ENCODE measurements around the gene TBC1D21. TPM values are rescaled to one million over a fixed set of nuclear protein-coding genes. Genes with fewer than 3 reads are reported as not detected.
"Not testable (repeated sequence)": the region's sequence is repeated elsewhere in the genome, so short reads cannot be mapped to it uniquely, and the experiment has no call there.

The TBC1D21 gene
- total RNA-seq, 1 experiment from 2014 or later, result not detected

DNA sequence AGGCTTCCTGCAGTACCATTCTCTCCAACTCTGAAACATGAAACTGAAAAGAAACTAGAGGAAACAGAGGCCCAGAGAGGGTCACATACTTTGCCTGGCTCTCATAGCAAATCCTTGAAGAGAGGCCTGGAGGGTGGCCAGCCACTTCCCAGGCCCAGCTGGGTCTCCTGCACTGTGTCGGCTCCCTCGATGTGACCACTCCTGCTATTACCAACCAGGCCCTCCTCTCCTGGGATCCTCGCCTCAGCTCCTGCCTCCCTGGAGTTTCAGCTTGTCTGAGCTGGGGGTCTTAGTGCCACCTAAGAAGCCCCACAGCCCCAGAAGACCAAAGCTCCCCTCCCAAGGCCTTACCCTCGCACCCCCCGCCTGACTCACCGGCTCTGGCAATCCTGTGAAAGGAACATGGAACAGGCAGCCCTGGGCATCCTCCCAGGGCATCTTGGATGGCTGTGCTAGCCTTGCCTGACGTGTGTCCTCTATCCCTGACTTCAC lies 57.5 kb downstream of the TBC1D21 start:
- Histone ChIP-seq H3K36me3 (replicated peaks; ENCODE audit: control insufficient read depth, insufficient read depth, low read length) (no peaks in the 10 kb centered on the region), H3K27me3 (ENCODE audit: control insufficient read depth, insufficient read depth, low read length) (peaks cover 6% of the 10 kb centered on the region; the same call in 1 of the 2 replicates), H3K4me3 (ENCODE audit: insufficient read depth, low read depth, low read length) (no peak overlapping the region)
- DNase-seq, result no peak

DNA sequence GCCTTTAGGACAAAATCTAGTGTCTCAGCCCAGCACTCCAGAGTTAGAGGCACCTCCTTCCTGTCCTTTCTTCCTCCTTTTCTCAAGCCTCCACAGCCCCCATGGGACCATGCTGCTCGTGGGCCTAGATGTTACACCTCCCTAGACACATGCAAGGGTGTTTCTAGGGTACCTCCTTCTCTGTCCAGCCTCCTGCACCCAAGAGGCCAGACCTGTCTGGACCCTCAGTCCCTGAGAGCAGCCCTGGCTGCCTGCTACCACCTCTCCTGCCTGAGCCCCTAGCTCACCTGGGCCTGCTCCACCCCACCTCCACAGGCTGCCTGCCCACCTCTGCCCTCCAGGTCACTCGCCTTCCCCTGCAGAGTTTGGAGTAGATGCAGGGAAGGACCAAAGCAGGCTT lies 58.1 kb downstream of the TBC1D21 start:
- Histone ChIP-seq H3K36me3 (replicated peaks; ENCODE audit: control insufficient read depth, insufficient read depth, low read length) (no peaks in the 10 kb centered on the region), H3K4me3 (ENCODE audit: insufficient read depth, low read depth, low read length) (no peak overlapping the region), H3K27me3 (ENCODE audit: control insufficient read depth, insufficient read depth, low read length) (peaks cover 6% of the 10 kb centered on the region; the same call in 1 of the 2 replicates)
- DNase-seq, result no peak

DNA sequence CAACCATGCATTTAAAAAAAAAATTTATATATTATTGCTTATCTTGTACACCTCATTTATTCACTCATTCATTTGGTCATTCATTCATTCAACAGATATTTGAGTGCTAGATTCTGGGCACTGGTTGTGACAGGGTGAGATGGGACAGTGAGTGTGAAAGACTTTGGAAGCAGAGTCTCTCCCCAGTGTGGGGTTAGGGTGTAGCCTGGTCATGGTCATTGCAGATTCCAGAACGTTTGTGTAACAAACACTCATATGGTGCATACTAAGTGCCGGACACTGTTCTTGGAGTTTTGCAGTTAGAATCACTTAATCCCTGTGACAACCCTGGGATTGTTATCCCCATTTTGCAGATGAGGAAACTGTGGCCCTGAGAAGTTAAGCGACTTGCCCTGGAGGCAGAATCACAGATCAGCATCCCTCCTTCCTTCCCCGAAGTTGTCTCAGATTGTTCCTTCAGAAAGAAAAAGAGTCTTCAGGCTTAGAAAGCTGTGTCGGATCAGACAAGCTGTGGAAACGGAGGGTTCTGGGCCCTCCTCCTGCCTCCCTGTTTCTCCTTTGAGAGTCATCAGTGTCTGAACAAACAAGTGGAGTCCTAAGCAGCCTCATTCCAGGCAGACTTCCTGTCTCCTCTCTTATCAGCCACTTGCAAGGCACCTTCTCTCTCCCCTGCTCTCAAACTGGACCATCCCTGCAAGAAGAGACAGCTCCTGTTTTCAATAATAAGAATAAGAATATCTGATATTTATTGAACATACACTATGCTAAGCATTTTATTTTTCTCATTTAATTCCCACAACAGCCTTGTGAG lies 59.2 kb downstream of the TBC1D21 start:
- no peak for DNase-seq
- Histone ChIP-seq H3K36me3 (replicated peaks; ENCODE audit: control insufficient read depth, insufficient read depth, low read length) (no peaks in the 10 kb centered on the region), H3K27me3 (ENCODE audit: control insufficient read depth, insufficient read depth, low read length) (no peaks in the 10 kb centered on the region), H3K4me3 (ENCODE audit: insufficient read depth, low read depth, low read length) (no peak overlapping the region)

DNA sequence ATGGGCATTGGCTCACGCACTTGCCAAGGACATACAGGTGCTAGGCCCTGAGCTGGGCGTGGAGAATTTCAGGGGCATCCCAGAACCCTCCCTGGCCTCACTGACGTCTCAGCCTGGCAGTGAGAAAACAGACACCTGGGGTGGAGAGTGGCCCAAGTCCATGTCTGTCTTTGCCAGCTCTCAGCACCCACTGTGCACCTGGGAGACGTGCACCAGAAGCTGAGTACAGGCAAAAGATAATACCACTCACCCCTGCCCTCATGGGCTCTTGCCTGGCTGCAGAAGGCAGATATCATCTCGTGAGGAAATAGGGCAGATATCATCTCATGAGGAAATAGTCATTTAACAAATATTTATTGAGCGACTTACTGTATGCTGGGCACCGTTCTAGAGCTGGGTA lies 60.9 kb downstream of the TBC1D21 start:
- no peaks in the 10 kb centered on the region for H3K27me3 ChIP-seq (ENCODE audit: control insufficient read depth, insufficient read depth, low read length)
- H3K36me3 ChIP-seq (replicated peaks; ENCODE audit: control insufficient read depth, insufficient read depth, low read length), result no peaks in the 10 kb centered on the region
- H3K4me3 ChIP-seq (ENCODE audit: insufficient read depth, low read depth, low read length), result no peak overlapping the region
- no peak for DNase-seq

DNA sequence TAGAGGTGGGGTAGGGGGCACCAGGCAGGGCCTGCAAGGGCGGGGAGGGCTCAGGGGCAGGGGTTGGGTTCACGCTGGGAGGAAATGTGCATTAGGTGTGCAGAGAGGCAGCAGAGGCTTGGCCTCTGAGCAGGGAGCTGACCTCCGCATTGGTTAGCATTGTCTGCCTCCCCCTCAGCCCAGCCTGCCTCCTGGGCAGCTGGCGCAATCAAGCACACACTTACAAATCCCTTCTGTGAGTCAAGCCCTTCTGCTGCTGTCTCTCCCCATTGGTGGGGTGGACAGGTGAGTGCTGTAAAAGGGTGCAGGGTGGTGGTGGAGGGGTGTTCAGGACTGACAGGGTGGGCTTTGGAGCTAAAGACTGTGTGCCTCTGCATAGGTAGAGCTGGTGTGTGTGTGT lies 62.2 kb downstream of the TBC1D21 start:
- no peaks in the 10 kb centered on the region for H3K36me3 ChIP-seq (replicated peaks; ENCODE audit: control insufficient read depth, insufficient read depth, low read length)
- H3K27me3 ChIP-seq (ENCODE audit: control insufficient read depth, insufficient read depth, low read length), result no peaks in the 10 kb centered on the region
- peak; percentile 79 for DNase-seq
- H3K4me3 ChIP-seq (ENCODE audit: insufficient read depth, low read depth, low read length), result no peak overlapping the region

DNA sequence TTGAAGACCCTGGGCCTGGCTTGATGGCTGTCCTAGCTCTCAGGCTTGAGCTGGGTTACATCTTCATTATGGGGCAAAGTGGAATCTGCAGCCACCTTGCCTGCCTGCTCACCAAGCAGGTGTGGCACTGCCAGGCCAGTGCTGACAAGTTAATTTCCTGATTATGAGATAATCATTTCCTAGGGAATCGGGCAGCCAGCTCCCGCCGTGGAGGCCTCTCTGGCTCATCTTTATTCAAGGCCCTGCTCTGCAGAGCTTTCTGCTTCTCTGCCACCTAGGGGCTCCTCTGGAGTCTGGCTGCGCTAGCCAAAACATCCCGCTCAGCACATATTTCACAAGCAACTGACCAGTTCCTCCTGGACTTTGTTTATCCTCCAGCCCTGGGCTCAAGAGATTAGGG lies 62.8 kb downstream of the TBC1D21 start:
- H3K36me3 ChIP-seq (replicated peaks; ENCODE audit: control insufficient read depth, insufficient read depth, low read length), result no peaks in the 10 kb centered on the region
- no peak overlapping the region for H3K4me3 ChIP-seq (ENCODE audit: insufficient read depth, low read depth, low read length)
- H3K27me3 ChIP-seq (ENCODE audit: control insufficient read depth, insufficient read depth, low read length), result no peaks in the 10 kb centered on the region
- DNase-seq, result peak; percentile 84

DNA sequence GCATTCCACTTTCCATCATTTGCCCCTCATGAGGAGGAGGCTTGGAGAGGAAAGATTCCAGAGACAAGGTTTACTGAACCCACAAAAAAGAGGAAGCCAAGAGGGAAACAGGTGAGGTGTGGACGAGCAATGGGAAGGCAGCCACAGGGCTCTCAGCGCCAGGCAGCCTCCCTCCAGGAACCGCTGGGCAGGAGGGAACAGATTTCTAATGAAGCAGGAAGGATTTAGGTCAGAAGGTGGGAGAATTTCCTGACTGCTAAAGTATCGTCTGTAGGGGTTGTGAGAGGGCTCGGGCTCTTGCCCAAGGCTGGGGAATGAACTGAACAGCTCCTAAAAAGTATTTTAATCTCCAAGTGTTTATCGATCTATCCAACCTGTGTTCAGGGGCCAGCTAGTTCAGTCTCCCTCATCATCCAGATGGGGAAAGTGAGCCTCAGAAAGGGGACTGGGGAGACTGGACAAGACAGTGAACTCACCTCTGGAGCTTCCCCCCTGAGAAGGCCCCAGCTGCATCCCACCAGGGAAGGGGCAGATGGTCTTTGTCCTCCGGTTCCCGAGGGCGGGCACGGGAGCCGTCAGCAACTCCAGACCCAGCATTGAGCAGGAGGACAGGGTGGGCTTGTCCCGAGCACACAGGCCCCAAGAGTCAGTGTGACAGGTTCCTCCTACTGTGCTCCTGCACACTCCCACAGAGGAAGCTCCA lies 63.4 kb downstream of the TBC1D21 start:
- H3K4me3 ChIP-seq (ENCODE audit: insufficient read depth, low read depth, low read length), result no peak overlapping the region
- H3K27me3 ChIP-seq (ENCODE audit: control insufficient read depth, insufficient read depth, low read length), result no peaks in the 10 kb centered on the region
- no peaks in the 10 kb centered on the region for H3K36me3 ChIP-seq (replicated peaks; ENCODE audit: control insufficient read depth, insufficient read depth, low read length)
- peak; percentile 32 for DNase-seq

DNA sequence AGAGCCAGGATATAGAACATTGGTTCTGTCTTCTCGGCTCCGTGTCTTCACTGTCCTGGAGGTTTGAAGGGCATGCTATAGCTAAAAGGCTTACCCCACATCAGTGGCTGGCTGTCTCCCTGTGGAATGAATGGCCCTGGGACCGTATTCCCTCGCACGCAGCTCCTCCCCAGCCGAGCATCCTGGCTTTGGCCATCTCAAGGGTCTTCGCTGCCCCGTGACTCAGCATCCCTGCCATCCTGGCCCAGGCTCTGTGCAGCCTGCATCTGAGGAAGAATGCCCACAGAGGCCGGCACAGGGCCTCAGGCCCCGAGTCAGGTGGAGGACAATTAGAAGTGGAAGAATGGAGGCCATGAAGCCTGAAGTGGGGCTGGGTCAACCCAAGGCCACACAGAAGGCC lies 63.9 kb downstream of the TBC1D21 start:
- Histone ChIP-seq H3K4me3 (ENCODE audit: insufficient read depth, low read depth, low read length) (no peak overlapping the region), H3K27me3 (ENCODE audit: control insufficient read depth, insufficient read depth, low read length) (no peaks in the 10 kb centered on the region), H3K36me3 (replicated peaks; ENCODE audit: control insufficient read depth, insufficient read depth, low read length) (no peaks in the 10 kb centered on the region)
- DNase-seq, result no peak

DNA sequence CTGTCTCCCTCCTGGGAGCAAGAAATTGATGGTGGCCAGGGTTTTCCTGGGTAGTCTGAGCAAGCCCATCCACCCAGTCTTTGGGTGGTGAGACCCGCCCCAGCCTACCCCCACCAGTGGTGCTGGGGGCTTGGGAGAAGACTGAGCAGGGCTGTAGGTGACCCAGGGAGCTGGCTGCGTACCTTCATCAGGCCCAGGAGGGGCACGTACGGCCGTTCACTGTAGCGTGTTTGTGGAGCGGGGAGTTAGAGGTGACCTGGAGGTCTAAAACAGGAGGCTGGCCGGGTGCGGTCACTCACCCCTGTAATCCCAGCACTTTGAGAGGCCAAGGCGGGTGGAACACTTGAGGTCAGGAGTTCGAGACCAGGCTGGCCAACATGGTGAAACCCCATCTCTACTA lies 64.4 kb downstream of the TBC1D21 start:
- Histone ChIP-seq H3K4me3 (ENCODE audit: insufficient read depth, low read depth, low read length) (no peak overlapping the region), H3K36me3 (replicated peaks; ENCODE audit: control insufficient read depth, insufficient read depth, low read length) (no peaks in the 10 kb centered on the region), H3K27me3 (ENCODE audit: control insufficient read depth, insufficient read depth, low read length) (no peaks in the 10 kb centered on the region)
- no peak for DNase-seq

DNA sequence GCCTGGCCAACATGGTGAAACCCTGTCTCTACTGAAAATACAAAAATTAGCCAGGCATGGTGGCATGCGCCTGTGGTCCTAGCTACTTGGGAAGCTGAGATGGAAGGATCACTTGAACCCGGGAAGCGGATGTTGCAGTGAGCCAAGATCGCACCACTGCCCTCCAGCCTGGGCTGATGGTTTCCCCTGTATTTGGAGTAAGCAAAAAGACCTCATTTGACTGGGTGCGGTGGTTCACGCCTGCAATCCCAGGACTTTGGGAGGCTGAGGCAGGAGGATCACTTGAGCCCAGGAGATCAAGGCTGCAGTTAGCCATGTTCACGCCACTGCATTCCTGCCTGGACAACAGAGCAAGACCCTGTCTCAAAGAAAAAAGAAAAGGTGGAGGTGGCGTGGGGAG lies 65.2 kb downstream of the TBC1D21 start:
- not testable (repeated sequence) for DNase-seq; H3K27me3 ChIP-seq (ENCODE audit: control insufficient read depth, insufficient read depth, low read length); H3K4me3 ChIP-seq (ENCODE audit: insufficient read depth, low read depth, low read length); H3K36me3 ChIP-seq (replicated peaks; ENCODE audit: control insufficient read depth, insufficient read depth, low read length)

Other genes starting within 250 kb of the TBC1D21 start
- gene NPTN, start 240.2 kb upstream of the TBC1D21 start, total RNA-seq (2014; rRNA removed; shearing (Covaris generic)), result 72.9 and 85.4 TPM in 2 replicates
- gene CD276, start 189.2 kb upstream of the TBC1D21 start, total RNA-seq (2014; rRNA removed; shearing (Covaris generic)), result 127 and 136 TPM in 2 replicates
- 4.5 and 5.1 TPM in 2 replicates for gene INSYN1, start 120.2 kb upstream of the TBC1D21 start, total RNA-seq (2014; rRNA removed; shearing (Covaris generic))
- 11.8 and 18.4 TPM in 2 replicates for gene LOXL1, start 52.9 kb downstream of the TBC1D21 start, total RNA-seq (2014; rRNA removed; shearing (Covaris generic))
- gene STOML1, start 118.7 kb downstream of the TBC1D21 start, total RNA-seq (2014; rRNA removed; shearing (Covaris generic)), result 10.5 and 13.6 TPM in 2 replicates
- gene PML, start 121.2 kb downstream of the TBC1D21 start, total RNA-seq (2014; rRNA removed; shearing (Covaris generic)), result 23.2 and 24.9 TPM in 2 replicates
- gene GOLGA6A, start 209.0 kb downstream of the TBC1D21 start, total RNA-seq (2014; rRNA removed; shearing (Covaris generic)), result 2.2 and 4.7 TPM in 2 replicates